K562 (cell line): Measurements from ENCODE around the gene CNOT1. TPM values are rescaled to one million over a fixed set of nuclear protein-coding genes. Genes with fewer than 3 reads are reported as not detected.

ENCODE experiments used
- ASH1L ChIP-seq: fragments of 450-650 bp; IDR thresholded peaks from 2 replicates; pipeline ENCODE4 v1.6.1; 2018; ENCODE audit warnings: borderline replicate concordance, mild to moderate bottlenecking, low read depth; ENCODE audit not compliant: partially characterized antibody
- CHD1 ChIP-seq: fragments of 200-600 bp; sonication (generic); IDR thresholded peaks from one replicate; pipeline ENCODE4 v1.6.1; 2012; ENCODE audit warnings: mild to moderate bottlenecking, moderate library complexity, low read length, inconsistent platforms
- HDAC6 ChIP-seq: IDR thresholded peaks from 2 replicates; pipeline ENCODE4 v1.6.1; 2012; ENCODE audit warnings: low read depth, mild to moderate bottlenecking, control low read depth, inconsistent platforms, low read length, moderate library complexity
- HLTF ChIP-seq: fragments of 450-650 bp; IDR thresholded peaks from 2 replicates; pipeline ENCODE4 v1.6.1; 2016
- KLF1 ChIP-seq: fragments of 450-650 bp; IDR thresholded peaks from 2 replicates; pipeline ENCODE4 v1.6.1; 2016; ENCODE audit warnings: missing genetic modification characterization, missing compliant biosample characterization
- MAFG ChIP-seq: fragments of 450-650 bp; conservative IDR thresholded peaks from 2 replicates; pipeline ENCODE4 v1.6.1; 2016; ENCODE audit warnings: missing genetic modification characterization, missing compliant biosample characterization
- MAFK ChIP-seq: IDR thresholded peaks from 2 replicates; pipeline ENCODE4 v1.6.1; 2011; ENCODE audit warnings: low read length, improper control_type of control experiment
- MBD2 ChIP-seq: sonication (generic); IDR thresholded peaks from 2 replicates; pipeline ENCODE4 v1.6.1; 2016; ENCODE audit warnings: low read depth, borderline replicate concordance
- MIER1 ChIP-seq: fragments of 450-650 bp; IDR thresholded peaks from 2 replicates; pipeline ENCODE4 v1.6.1; 2016; ENCODE audit warnings: antibody characterized with exemption, mild to moderate bottlenecking, low read depth
- PHF21A ChIP-seq: fragments of 450-650 bp; IDR thresholded peaks from 2 replicates; pipeline ENCODE4 v1.6.1; 2017; ENCODE audit warnings: low read depth, borderline replicate concordance
- RFX7 ChIP-seq: fragments of 250-450 bp; sonication (Bioruptor Pico); IDR thresholded peaks from 2 replicates; pipeline ENCODE4 v1.5.1; 2021; ENCODE audit warnings: mild to moderate bottlenecking
- SLC30A9 ChIP-seq: fragments of 250-450 bp; sonication (Bioruptor Pico); IDR thresholded peaks from 2 replicates; pipeline ENCODE4 v1.8.0; 2022; ENCODE audit warnings: mild to moderate bottlenecking, moderate library complexity
- SP2 ChIP-seq: IDR thresholded peaks from 2 replicates; pipeline ENCODE4 v1.6.1; 2011; ENCODE audit warnings: mild to moderate bottlenecking, low read depth, low read length, moderate library complexity; ENCODE audit not compliant: poor library complexity, severe bottlenecking; ENCODE audit errors: extremely low read depth
- TBL1XR1 ChIP-seq, 2 experiments: IDR thresholded peaks; 2 replicates each; pipeline ENCODE4 v1.6.1; 2012; ENCODE audit warnings: improper control_type of control experiment in 2 of 2, low read length in 2 of 2, mild to moderate bottlenecking in 1 of 2
- ZC3H8 ChIP-seq: fragments of 450-650 bp; IDR thresholded peaks from 2 replicates; pipeline ENCODE4 v1.6.1; 2017
- ZNF41 ChIP-seq: fragments of 250-450 bp; sonication (Bioruptor Pico); conservative IDR thresholded peaks from 2 replicates; pipeline ENCODE4 v1.4.0; 2020; ENCODE audit warnings: mild to moderate bottlenecking
- polyA plus RNA-seq, 8 experiments: library from polyadenylated mRNA; depleted of rRNA in 4 of 8; stranded (reverse) in 5 of 8; unstranded in 3 of 8; fragments of >200 nt; fragmentation: Nextera tagmentation in 2 of 8; fragmentation: Illumina TruSeq in 1 of 8; extraction: Ambion mirVana in 2 of 8; extraction: Trizol in 1 of 8; gene quantifications; 2 replicates each; pipeline versions ENCODE4 v1.2.1 to v1.2.3, GENCODE V29; 2011 to 2014; ENCODE audit warnings: inconsistent platforms in 1 of 8, missing spikeins in 1 of 8
- total RNA-seq, 7 experiments: library from RNA; depleted of rRNA in 6 of 7; stranded (reverse); fragments of >200 nt in 6 of 7; fragmentation: Illumina TruSeq in 2 of 7; extraction: Trizol in 2 of 7; gene quantifications; 2 replicates each; pipeline versions ENCODE4 v1.2.1 to v1.2.3, GENCODE V29; 2011 to 2021; ENCODE audit warnings: low replicate concordance in 1 of 7
- TF ChIP-seq, protein P1 (sequence below): sonication (generic); formaldehyde crosslinking; IDR thresholded peaks from 2 replicates; pipeline ENCODE4 v1.8.1; 2023; ENCODE audit warnings: mild to moderate bottlenecking, missing genetic modification reagents, moderate library complexity
- TF ChIP-seq, protein P2 (sequence below): fragments of 450-650 bp; IDR thresholded peaks from 2 replicates; pipeline ENCODE4 v1.6.1; 2016; ENCODE audit warnings: antibody characterized with exemption
- TF ChIP-seq, protein P3 (sequence below): fragments of 450-650 bp; IDR thresholded peaks from 2 replicates; pipeline ENCODE4 v1.7.1; 2018; ENCODE audit warnings: mild to moderate bottlenecking, low read depth; ENCODE audit not compliant: partially characterized antibody
- TF ChIP-seq, protein P4 (sequence below): fragments of 450-650 bp; IDR thresholded peaks from one replicate; pipeline ENCODE4 v1.6.1; 2018; ENCODE audit warnings: mild to moderate bottlenecking, moderate library complexity; ENCODE audit not compliant: partially characterized antibody

Gene CNOT1
- total and polyA plus RNA-seq, 9 of the 15 experiments (the other 6 are each of a cell fraction or from before 2014, with no cell fraction given), result 110 to 270 (median 220) TPM

DNA sequence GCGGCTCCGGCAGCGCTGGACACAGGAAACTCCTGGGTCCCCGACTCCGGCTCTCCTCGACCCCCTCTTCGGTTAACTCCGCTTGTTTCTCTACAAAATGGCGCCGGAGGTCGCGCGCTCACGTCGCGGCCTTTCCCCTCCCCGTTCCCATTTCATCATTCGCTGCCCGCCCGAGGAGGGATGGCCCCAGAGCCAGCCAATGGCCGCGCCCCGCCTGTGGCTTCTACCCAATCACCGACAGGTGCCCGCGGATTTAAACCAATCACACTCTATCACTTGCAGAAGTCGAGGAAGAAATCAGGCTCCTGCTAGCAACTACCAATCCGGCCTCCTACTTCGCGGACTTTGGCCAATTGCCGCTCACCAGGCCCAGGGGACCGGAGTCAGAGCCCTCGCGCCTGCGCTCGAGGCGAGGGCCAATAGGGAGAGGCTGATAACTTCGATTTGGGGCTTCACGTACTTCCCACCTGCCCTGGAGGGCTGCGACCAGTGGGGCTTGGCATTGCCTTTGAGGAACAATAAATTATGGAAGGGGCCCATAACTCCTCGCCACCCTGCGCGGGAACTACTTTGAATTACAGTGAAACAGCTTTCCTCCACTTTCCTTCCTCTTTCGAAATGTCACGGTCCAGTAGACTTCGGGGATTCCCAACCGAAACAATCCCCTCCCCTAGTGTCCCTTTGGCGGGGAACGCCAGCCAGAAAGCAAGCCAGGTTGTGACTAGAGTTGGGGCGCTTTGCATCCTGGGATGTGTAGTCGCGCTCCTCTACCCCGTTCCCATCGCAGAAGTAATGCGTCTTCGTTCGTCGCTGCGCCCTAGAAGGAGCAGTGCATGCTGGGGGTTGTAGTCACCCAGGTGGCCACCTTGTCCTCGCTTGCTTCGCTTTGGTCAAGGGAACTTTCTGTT, at the start of gene CNOT1 (continued):
- TF ChIP-seq MBD2 (peak; percentile 100), HDAC6 (no peak), CHD1 (peak; percentile 80), MAFG (no peak), RFX7 (no peak), ZC3H8 (no peak), KLF1 (tag) (peak; percentile 36; the same call in 1 of the 2 replicates), MAFK (no peak), SP2 (peak; percentile 77), PHF21A (peak; percentile 78; the same call in 1 of the 2 replicates), ASH1L (peak; percentile 99), HLTF (0 out of 2 replicates have a peak, but pooled peaks have one; percentile 20), ZNF41 (CRISPR knock-in tag) (0 out of 2 replicates have a peak, but pooled peaks have one; percentile 1), SLC30A9 (CRISPR knock-in tag) (no peak), MIER1 (0 out of 2 replicates have a peak, but pooled peaks have one; percentile 33), TBL1XR1 (IDR thresholded peaks at IDR 0.05; ENCODE audit: low read length in 2 of 2) (peak in 1 of 2 experiments; percentile 84; a peak in 2 of 4 replicates)
- TF ChIP-seq, protein P1, sequence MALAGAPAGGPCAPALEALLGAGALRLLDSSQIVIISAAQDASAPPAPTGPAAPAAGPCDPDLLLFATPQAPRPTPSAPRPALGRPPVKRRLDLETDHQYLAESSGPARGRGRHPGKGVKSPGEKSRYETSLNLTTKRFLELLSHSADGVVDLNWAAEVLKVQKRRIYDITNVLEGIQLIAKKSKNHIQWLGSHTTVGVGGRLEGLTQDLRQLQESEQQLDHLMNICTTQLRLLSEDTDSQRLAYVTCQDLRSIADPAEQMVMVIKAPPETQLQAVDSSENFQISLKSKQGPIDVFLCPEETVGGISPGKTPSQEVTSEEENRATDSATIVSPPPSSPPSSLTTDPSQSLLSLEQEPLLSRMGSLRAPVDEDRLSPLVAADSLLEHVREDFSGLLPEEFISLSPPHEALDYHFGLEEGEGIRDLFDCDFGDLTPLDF (CRISPR knock-in tag), result peak; percentile 51
- TF ChIP-seq, protein P2, sequence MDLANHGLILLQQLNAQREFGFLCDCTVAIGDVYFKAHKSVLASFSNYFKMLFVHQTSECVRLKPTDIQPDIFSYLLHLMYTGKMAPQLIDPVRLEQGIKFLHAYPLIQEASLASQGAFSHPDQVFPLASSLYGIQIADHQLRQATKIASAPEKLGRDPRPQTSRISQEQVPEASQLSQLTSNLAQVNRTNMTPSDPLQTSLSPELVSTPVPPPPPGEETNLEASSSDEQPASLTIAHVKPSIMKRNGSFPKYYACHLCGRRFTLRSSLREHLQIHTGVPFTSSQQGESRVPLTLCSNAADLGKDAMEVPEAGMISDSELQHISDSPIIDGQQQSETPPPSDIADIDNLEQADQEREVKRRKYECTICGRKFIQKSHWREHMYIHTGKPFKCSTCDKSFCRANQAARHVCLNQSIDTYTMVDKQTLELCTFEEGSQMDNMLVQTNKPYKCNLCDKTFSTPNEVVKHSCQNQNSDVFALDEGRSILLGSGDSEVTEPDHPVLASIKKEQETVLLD, result peak; percentile 87
- TF ChIP-seq, protein P3, sequence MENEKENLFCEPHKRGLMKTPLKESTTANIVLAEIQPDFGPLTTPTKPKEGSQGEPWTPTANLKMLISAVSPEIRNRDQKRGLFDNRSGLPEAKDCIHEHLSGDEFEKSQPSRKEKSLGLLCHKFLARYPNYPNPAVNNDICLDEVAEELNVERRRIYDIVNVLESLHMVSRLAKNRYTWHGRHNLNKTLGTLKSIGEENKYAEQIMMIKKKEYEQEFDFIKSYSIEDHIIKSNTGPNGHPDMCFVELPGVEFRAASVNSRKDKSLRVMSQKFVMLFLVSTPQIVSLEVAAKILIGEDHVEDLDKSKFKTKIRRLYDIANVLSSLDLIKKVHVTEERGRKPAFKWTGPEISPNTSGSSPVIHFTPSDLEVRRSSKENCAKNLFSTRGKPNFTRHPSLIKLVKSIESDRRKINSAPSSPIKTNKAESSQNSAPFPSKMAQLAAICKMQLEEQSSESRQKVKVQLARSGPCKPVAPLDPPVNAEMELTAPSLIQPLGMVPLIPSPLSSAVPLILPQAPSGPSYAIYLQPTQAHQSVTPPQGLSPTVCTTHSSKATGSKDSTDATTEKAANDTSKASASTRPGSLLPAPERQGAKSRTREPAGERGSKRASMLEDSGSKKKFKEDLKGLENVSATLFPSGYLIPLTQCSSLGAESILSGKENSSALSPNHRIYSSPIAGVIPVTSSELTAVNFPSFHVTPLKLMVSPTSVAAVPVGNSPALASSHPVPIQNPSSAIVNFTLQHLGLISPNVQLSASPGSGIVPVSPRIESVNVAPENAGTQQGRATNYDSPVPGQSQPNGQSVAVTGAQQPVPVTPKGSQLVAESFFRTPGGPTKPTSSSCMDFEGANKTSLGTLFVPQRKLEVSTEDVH, result peak; percentile 70
- TF ChIP-seq, protein P4, sequence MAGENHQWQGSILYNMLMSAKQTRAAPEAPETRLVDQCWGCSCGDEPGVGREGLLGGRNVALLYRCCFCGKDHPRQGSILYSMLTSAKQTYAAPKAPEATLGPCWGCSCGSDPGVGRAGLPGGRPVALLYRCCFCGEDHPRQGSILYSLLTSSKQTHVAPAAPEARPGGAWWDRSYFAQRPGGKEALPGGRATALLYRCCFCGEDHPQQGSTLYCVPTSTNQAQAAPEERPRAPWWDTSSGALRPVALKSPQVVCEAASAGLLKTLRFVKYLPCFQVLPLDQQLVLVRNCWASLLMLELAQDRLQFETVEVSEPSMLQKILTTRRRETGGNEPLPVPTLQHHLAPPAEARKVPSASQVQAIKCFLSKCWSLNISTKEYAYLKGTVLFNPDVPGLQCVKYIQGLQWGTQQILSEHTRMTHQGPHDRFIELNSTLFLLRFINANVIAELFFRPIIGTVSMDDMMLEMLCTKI, result no peak
